H1 (cell line): Measurements from ENCODE around the gene PNLIPRP1. TPM values are rescaled to one million over a fixed set of nuclear protein-coding genes. Genes with fewer than 3 reads are reported as not detected.

Source experiments
- CTCF ChIA-PET: fragments of 300-600 bp; sonication (Branson Sonifier 250); formaldehyde crosslinking; loops from one replicate; lab custom pipeline; 2021; ENCODE audit not compliant: partially characterized antibody; lab: Charles Lee
- POLR2A ChIA-PET: fragments of 300-600 bp; sonication (Branson Sonifier 250); formaldehyde crosslinking; loops from one replicate; lab custom pipeline; 2021; ENCODE audit warnings: inconsistent platforms; ENCODE audit not compliant: partially characterized antibody; lab: Charles Lee
- DNase-seq, 2 experiments: peaks; one replicate each; pipeline versions ENCODE4 v3.0.0 to v3.0.0-alpha.2; 2010 to 2022; ENCODE audit warnings: low spot score in 2 of 2, low read depth in 1 of 2, mixed read lengths in 1 of 2
- FAIRE-seq: peaks from 2 replicates; lab custom pipeline; 2011; peaks lifted over from hg19 to GRCh38; lab: Jason Lieb, UNC
- H2AFZ ChIP-seq: 2 replicates; pipeline ENCODE4 v1.8.1; 2012; ENCODE audit warnings: low read length, inconsistent platforms
- H2AK5ac ChIP-seq: 2 replicates; pipeline ENCODE4 v1.6.1; 2013; ENCODE audit warnings: low read depth, low read length
- H2BK120ac ChIP-seq: replicated peaks from 2 replicates; pipeline ENCODE3; 2013; ENCODE audit warnings: low read depth, low read length, inconsistent platforms
- H2BK12ac ChIP-seq: 2 replicates; pipeline ENCODE4 v1.6.1; 2013; ENCODE audit warnings: low read depth, low read length
- H2BK15ac ChIP-seq: 2 replicates; pipeline ENCODE4 v1.6.1; 2013; ENCODE audit warnings: low read length
- H2BK20ac ChIP-seq: 2 replicates; pipeline ENCODE4 v1.6.1; 2013; ENCODE audit warnings: low read length
- H2BK5ac ChIP-seq: 2 replicates; pipeline ENCODE4 v1.6.1; 2013; ENCODE audit warnings: low read depth, low read length
- H3K14ac ChIP-seq: 2 replicates; pipeline ENCODE4 v1.6.1; 2013; ENCODE audit warnings: inconsistent platforms; ENCODE audit not compliant: insufficient read length
- H3K18ac ChIP-seq: 2 replicates; pipeline ENCODE4 v1.6.1; 2013; ENCODE audit warnings: low read length; ENCODE audit errors: extremely low read depth
- H3K23ac ChIP-seq: 2 replicates; pipeline ENCODE4 v1.6.1; 2013; ENCODE audit warnings: inconsistent platforms; ENCODE audit not compliant: insufficient read length
- H3K23me2 ChIP-seq: 2 replicates; pipeline ENCODE4 v1.6.1; 2013; ENCODE audit warnings: low read depth, low read length
- H3K27ac ChIP-seq: 2 replicates; pipeline ENCODE4 v1.6.1; 2011; ENCODE audit warnings: low read depth, low read length, inconsistent platforms
- H3K27me3 ChIP-seq, 4 experiments: replicated peaks in 1 of 4; 1 replicate in 1 of 4; 2 replicates in 3 of 4; pipeline versions ENCODE4 v1.6.1 to v1.8.1; 2011 to 2013; ENCODE audit warnings: low read length in 3 of 4, mild to moderate bottlenecking in 3 of 4, inconsistent platforms in 2 of 4, mixed read lengths in 2 of 4, moderate library complexity in 1 of 4; ENCODE audit not compliant: control insufficient read depth in 3 of 4, insufficient read depth in 3 of 4; ENCODE audit errors: extremely low read depth in 1 of 4
- H3K36me3 ChIP-seq, 4 experiments: 2 replicates each; pipeline versions ENCODE4 v1.6.1 to v1.8.1; 2011 to 2013; ENCODE audit warnings: mild to moderate bottlenecking in 4 of 4, low read length in 3 of 4, moderate library complexity in 2 of 4, control low read depth in 1 of 4, inconsistent platforms in 1 of 4; ENCODE audit not compliant: insufficient read depth in 4 of 4, control insufficient read depth in 2 of 4
- H3K4ac ChIP-seq: replicated peaks from 2 replicates; pipeline ENCODE3; 2013; ENCODE audit warnings: low read length, low read depth, mixed read lengths, inconsistent platforms; ENCODE audit not compliant: insufficient read length
- H3K4me1 ChIP-seq, 4 experiments: replicated peaks in 1 of 4; 1 replicate in 1 of 4; 2 replicates in 3 of 4; pipeline versions ENCODE4 v1.6.1 to v1.8.1; 2011 to 2013; ENCODE audit warnings: low read length in 3 of 4, inconsistent platforms in 2 of 4, mixed read lengths in 1 of 4; ENCODE audit not compliant: insufficient read depth in 4 of 4, control insufficient read depth in 3 of 4
- H3K4me2 ChIP-seq, 2 experiments: 2 replicates each; pipeline versions ENCODE4 v1.6.1 to v1.8.1; 2011 to 2013; ENCODE audit warnings: low read depth in 2 of 2, low read length in 2 of 2, control low read depth in 1 of 2, inconsistent platforms in 1 of 2, mild to moderate bottlenecking in 1 of 2; ENCODE audit not compliant: insufficient read depth in 1 of 2
- H3K4me3 ChIP-seq, 4 experiments: fragments of 200-600, 300-600 bp in 1 of 4; sonication (generic), shearing (Covaris generic), sonication (Bioruptor Twin) in 1 of 4; 2 replicates each; pipeline versions ENCODE4 v1.5.1 to v1.8.1; 2011 to 2016; ENCODE audit warnings: low read length in 4 of 4, low read depth in 3 of 4, control low read depth in 2 of 4, inconsistent platforms in 2 of 4, mild to moderate bottlenecking in 2 of 4, mixed read lengths in 1 of 4, moderate library complexity in 1 of 4; ENCODE audit not compliant: insufficient read depth in 2 of 4; ENCODE audit errors: extremely low read depth in 1 of 4
- H3K56ac ChIP-seq: replicated peaks from 2 replicates; pipeline ENCODE3; 2013; ENCODE audit warnings: low read depth, mild to moderate bottlenecking, mixed read lengths, low read length, inconsistent platforms; ENCODE audit not compliant: insufficient read length
- H3K79me1 ChIP-seq: 2 replicates; pipeline ENCODE4 v1.6.1; 2013; ENCODE audit warnings: low read depth, low read length, control low read depth
- H3K79me2 ChIP-seq, 2 experiments: 2 replicates each; pipeline versions ENCODE4 v1.6.1 to v1.8.1; 2012 to 2013; ENCODE audit warnings: low read length in 2 of 2, mild to moderate bottlenecking in 2 of 2, inconsistent platforms in 1 of 2; ENCODE audit not compliant: insufficient read depth in 2 of 2, control insufficient read depth in 1 of 2
- H3K9ac ChIP-seq, 4 experiments: replicated peaks in 1 of 4; 1 replicate in 1 of 4; 2 replicates in 3 of 4; pipeline versions ENCODE4 v1.6.1 to v1.8.1; 2011 to 2013; ENCODE audit warnings: low read depth in 3 of 4, low read length in 3 of 4, control low read depth in 2 of 4, mild to moderate bottlenecking in 2 of 4, moderate library complexity in 2 of 4, inconsistent platforms in 1 of 4; ENCODE audit errors: extremely low read depth in 1 of 4
- H3K9me3 ChIP-seq, 2 experiments: 2 replicates each; pipeline versions ENCODE4 v1.6.1 to v1.8.1; 2012 to 2013; ENCODE audit warnings: mild to moderate bottlenecking in 2 of 2, moderate library complexity in 2 of 2, control low read depth in 1 of 2, inconsistent platforms in 1 of 2, low read depth in 1 of 2, low read length in 1 of 2, mixed read lengths in 1 of 2; ENCODE audit not compliant: insufficient read depth in 2 of 2
- H4K20me1 ChIP-seq, 2 experiments: replicated peaks in 1 of 2; 2 replicates each; pipeline versions ENCODE3 to v1.8.1; 2011 to 2013; ENCODE audit warnings: inconsistent platforms in 2 of 2, low read length in 2 of 2, mild to moderate bottlenecking in 1 of 2; ENCODE audit not compliant: insufficient read depth in 2 of 2, control insufficient read depth in 1 of 2
- H4K5ac ChIP-seq: 2 replicates; pipeline ENCODE4 v1.6.1; 2013; ENCODE audit warnings: low read length, low read depth, mixed read lengths, inconsistent platforms; ENCODE audit not compliant: insufficient read length
- H4K8ac ChIP-seq: 2 replicates; pipeline ENCODE4 v1.8.0; 2013; ENCODE audit warnings: mild to moderate bottlenecking, moderate library complexity, low read length, inconsistent platforms; ENCODE audit not compliant: insufficient read depth; ENCODE audit errors: extremely low read depth
- H4K91ac ChIP-seq: replicated peaks from 2 replicates; pipeline ENCODE3; 2013; ENCODE audit warnings: low read length, mixed read lengths, inconsistent platforms; ENCODE audit not compliant: insufficient read length
- BCL11A ChIP-seq, 2 experiments: IDR thresholded peaks; one replicate each; pipeline ENCODE4 v1.6.1; 2011; ENCODE audit warnings: low read depth in 2 of 2, low read length in 2 of 2, mild to moderate bottlenecking in 2 of 2
- EP300 ChIP-seq, 2 experiments: IDR thresholded peaks; 1 replicate in 1 of 2; 2 replicates in 1 of 2; pipeline ENCODE4 v1.6.1; 2011 to 2012; ENCODE audit warnings: low read depth in 2 of 2, low read length in 2 of 2, mild to moderate bottlenecking in 2 of 2, borderline replicate concordance in 1 of 2, inconsistent platforms in 1 of 2, moderate library complexity in 1 of 2
- KDM1A ChIP-seq: fragments of 200-600, 300-600 bp; sonication (generic); IDR thresholded peaks from 2 replicates; pipeline ENCODE4 v1.7.1; 2016; ENCODE audit warnings: mild to moderate bottlenecking, low read length, borderline replicate concordance
- KDM4A ChIP-seq: IDR thresholded peaks from one replicate; pipeline ENCODE4 v1.7.1; 2012; ENCODE audit warnings: low read depth, mild to moderate bottlenecking, moderate library complexity, low read length, inconsistent platforms; ENCODE audit not compliant: severe bottlenecking
- PHF8 ChIP-seq: fragments of 200-600 bp; sonication (generic); conservative IDR thresholded peaks from 2 replicates; pipeline ENCODE4 v1.7.1; 2012; ENCODE audit warnings: low read depth, mild to moderate bottlenecking, inconsistent platforms, low read length, moderate library complexity
- SIRT6 ChIP-seq: IDR thresholded peaks from one replicate; pipeline ENCODE4 v1.7.1; 2012; ENCODE audit warnings: low read length, inconsistent platforms
- SUZ12 ChIP-seq: fragments of 200-600 bp; sonication (generic); IDR thresholded peaks from 2 replicates; pipeline ENCODE4 v1.6.1; 2012; ENCODE audit warnings: mild to moderate bottlenecking, inconsistent platforms, low read length, moderate library complexity, mixed read lengths
- TEAD4 ChIP-seq: IDR thresholded peaks from 2 replicates; pipeline ENCODE4 v1.6.1; 2012; ENCODE audit warnings: low read depth, low read length, inconsistent platforms, mixed read lengths
- WGBS, 2 experiments: shearing (Covaris generic) in 1 of 2; methylation state at CpG; one replicate each; pipeline versions ENCODE4 v1.1.6 to v1.1.7; 2013 to 2015; ENCODE audit warnings: low lambda C conversion rate in 2 of 2, mixed read lengths in 2 of 2, inconsistent platforms in 1 of 2, low coverage in 1 of 2, missing lambda C conversion rate in 1 of 2; ENCODE audit not compliant: insufficient replicate concordance in 2 of 2, insufficient coverage in 1 of 2, insufficient read length in 1 of 2; ENCODE audit errors: extremely low coverage in 1 of 2, missing lambda C conversion rate in 1 of 2; 5-methylcytosine and 5-hydroxymethylcytosine counted together
- polyA plus RNA-seq, 7 experiments: library from polyadenylated mRNA; depleted of rRNA in 3 of 7; stranded (reverse) in 5 of 7; unstranded in 2 of 7; fragments of >200 nt in 5 of 7; fragments of 200-250 nt in 2 of 7; gene quantifications; 1 replicate in 5 of 7; 2 replicates in 1 of 7; 4 replicates in 1 of 7; pipeline versions ENCODE4 v1.2.1 to v1.2.3, GENCODE V29; 2011 to 2013; ENCODE audit warnings: missing spikeins in 2 of 7, mixed read lengths in 2 of 7
- total RNA-seq: library from RNA; stranded (reverse); fragmentation: NEBNext Ultra II Directional; extraction: Animal tissue kit (Norgen Biotek cat#: 25700); gene quantifications from 2 replicates; pipeline ENCODE4 v1.2.1, GENCODE V29; 2021
- TF ChIP-seq, protein P1 (sequence below): IDR thresholded peaks from 2 replicates; pipeline ENCODE4 v1.6.1; 2012; ENCODE audit warnings: inconsistent platforms

The PNLIPRP1 gene
- total and polyA plus RNA-seq, 2 of the 8 experiments (the other 6 are each of a cell fraction or from before 2014, with no cell fraction given), result not detected

DNA sequence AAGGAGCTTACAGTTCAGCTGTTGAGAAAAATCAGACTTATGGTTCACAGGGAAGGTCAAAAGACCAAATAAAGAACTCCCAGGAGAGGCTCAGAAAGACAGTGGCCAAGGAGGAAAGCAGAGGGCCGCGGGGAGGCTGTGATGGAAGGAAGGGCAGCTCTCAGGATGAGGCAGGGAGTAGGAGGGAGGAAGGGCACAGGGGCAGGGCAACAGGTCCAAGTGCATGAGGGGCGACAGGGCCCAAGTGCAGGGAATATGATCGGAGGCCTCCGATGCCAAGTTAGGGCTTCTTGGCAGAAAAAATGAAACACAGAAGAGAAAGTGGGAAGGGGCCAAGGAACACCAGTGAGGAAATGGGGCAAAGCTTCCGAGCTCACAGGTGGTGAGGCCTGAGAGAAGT, 16.6 kb downstream of the PNLIPRP1 start:
- no peak overlapping the region for H3K4ac ChIP-seq
- H2BK5ac ChIP-seq, result no peak overlapping the region
- peaks cover 0 to 2% of the 10 kb centered on the region in 2 experiments for H4K20me1 ChIP-seq
- no peak overlapping the region for H3K14ac ChIP-seq
- H2AFZ ChIP-seq, result no peak overlapping the region
- no peak overlapping the region for H4K5ac ChIP-seq
- H3K23ac ChIP-seq, result no peak overlapping the region
- peaks cover 3 to 4% of the 10 kb centered on the region in 2 experiments; a peak in 1 of 4 replicates for H3K9me3 ChIP-seq
- H3K79me1 ChIP-seq, result no peaks in the 10 kb centered on the region
- no peak for FAIRE-seq
- peaks cover 3% of the 10 kb centered on the region; the same call in 1 of the 2 replicates for H3K23me2 ChIP-seq
- H2BK12ac ChIP-seq, result no peak overlapping the region
- H2AK5ac ChIP-seq, result no peak overlapping the region
- no peak overlapping the region for H3K4me3 ChIP-seq
- no peak for DNase-seq
- TF ChIP-seq BCL11A (IDR thresholded peaks at IDR 0.05; ENCODE audit: low read depth in 2 of 2, low read length in 2 of 2), result no peak
- TF ChIP-seq EP300 (IDR thresholded peaks at IDR 0.05; ENCODE audit: borderline replicate concordance in 1 of 2, low read depth in 2 of 2, low read length in 2 of 2), result no peak
- TF ChIP-seq PHF8, result no peak
- TF ChIP-seq TEAD4, result no peak
- no peak for TF ChIP-seq KDM1A
- TF ChIP-seq, protein P1, sequence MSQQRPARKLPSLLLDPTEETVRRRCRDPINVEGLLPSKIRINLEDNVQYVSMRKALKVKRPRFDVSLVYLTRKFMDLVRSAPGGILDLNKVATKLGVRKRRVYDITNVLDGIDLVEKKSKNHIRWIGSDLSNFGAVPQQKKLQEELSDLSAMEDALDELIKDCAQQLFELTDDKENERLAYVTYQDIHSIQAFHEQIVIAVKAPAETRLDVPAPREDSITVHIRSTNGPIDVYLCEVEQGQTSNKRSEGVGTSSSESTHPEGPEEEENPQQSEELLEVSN, result no peak
- TF ChIP-seq SUZ12, result no peak
- no peak for TF ChIP-seq SIRT6
- TF ChIP-seq KDM4A, result no peak
- H2BK15ac ChIP-seq, result no peak overlapping the region
- peaks cover 0 to 9% (median 3%) of the 10 kb centered on the region in 4 experiments; a peak in 4 of 7 replicates for H3K4me1 ChIP-seq
- H3K56ac ChIP-seq, result no peak overlapping the region
- peaks cover 0 to 12% (median 10%) of the 10 kb centered on the region in 4 experiments; a peak in 5 of 7 replicates for H3K27me3 ChIP-seq
- no peak overlapping the region for H3K27ac ChIP-seq
- H4K91ac ChIP-seq, result no peak overlapping the region
- CTCF ChIA-PET, result interaction anchor here (0.7 to 1.3 kb wide), 2 partner anchors 9 to 163 kb away, joined by 3 read pairs; no protein-coding TSS in a partner anchor
- H3K36me3 ChIP-seq, result no peaks in the 10 kb centered on the region
- H3K4me2 ChIP-seq, result no peak overlapping the region
- no peak overlapping the region for H2BK120ac ChIP-seq
- H2BK20ac ChIP-seq, result no peak overlapping the region
- H3K9ac ChIP-seq, result no peak overlapping the region
- WGBS, 2 experiments, result 80% methylated on average over 5 of the region's 6 CpGs; no CpG with 5 or more reads in 1 of the 2 experiments
- POLR2A ChIA-PET, result interaction anchor here (1.2 kb wide), 1 partner anchor 17 kb away, joined by 3 read pairs; no protein-coding TSS in a partner anchor
- H3K18ac ChIP-seq, result no peak overlapping the region
- H3K79me2 ChIP-seq, result no peaks in the 10 kb centered on the region
- H4K8ac ChIP-seq, result no peak overlapping the region
